Measurements from ENCODE around the gene GPR176.
"Not testable (repeated sequence)": the region's sequence is repeated elsewhere in the genome, so short reads cannot be mapped to it uniquely, and the experiment has no call there.

The GPR176 gene

DNA sequence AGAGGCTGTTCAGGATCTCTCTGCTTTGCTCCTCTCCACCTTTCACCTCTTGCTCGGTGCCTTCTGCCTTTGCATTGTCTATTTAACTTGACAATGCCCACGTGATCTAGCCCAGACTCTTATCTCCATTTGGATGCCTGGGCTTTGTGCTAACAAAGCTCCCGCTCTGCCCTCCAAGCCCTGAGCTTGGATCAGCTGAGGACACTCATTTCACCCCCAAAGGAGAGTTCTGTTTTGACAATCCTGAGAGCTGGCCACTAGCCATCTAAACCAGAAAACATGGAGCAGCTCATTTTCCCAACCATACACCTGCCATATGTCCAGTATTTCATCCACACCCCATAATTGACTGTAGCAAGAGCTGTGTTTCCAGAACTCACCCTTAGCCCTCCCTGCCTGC is 12.8 kb downstream of the GPR176 start:
- no peaks in the 10 kb centered on the region for H3K4me1 ChIP-seq (ENCODE audit: control insufficient read depth, insufficient read depth, low read length)
- no peaks in the 10 kb centered on the region for H3K36me3 ChIP-seq (ENCODE audit: control insufficient read depth, insufficient read depth, low read length)
- H3K27me3 ChIP-seq (ENCODE audit: control insufficient read depth, insufficient read depth, low read length) = no peaks in the 10 kb centered on the region
- no peak overlapping the region for H3K9ac ChIP-seq (ENCODE audit: low read length)
- H3K4me3 ChIP-seq (ENCODE audit: low read length) = no peak overlapping the region
- H3K9me3 ChIP-seq (ENCODE audit: control insufficient read depth, low read length) = no peaks in the 10 kb centered on the region

DNA sequence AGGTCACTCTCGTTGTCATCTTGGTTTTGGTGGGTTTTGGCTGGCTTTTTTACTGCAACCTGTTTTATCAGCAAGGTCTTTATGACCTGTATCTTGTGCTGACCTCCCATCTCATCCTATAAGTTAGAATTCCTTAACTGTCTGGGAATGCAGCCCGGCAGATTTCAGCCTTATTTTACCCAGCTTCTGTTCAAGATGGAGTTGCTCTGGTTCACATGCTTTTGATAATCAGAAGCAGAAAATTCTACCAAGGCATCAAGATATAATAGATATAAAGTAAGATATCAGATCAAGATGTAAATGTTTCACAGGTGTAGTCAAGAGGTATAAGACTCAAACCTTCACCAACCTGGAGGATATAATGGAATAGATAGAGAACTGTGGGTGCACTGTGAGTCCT is 16.0 kb downstream of the GPR176 start:
- Histone ChIP-seq H3K36me3 (ENCODE audit: control insufficient read depth, insufficient read depth, low read length) (no peaks in the 10 kb centered on the region), H3K4me3 (ENCODE audit: low read length) (no peak overlapping the region), H3K9ac (ENCODE audit: low read length) (no peak overlapping the region), H3K9me3 (ENCODE audit: control insufficient read depth, low read length) (no peaks in the 10 kb centered on the region), H3K4me1 (ENCODE audit: control insufficient read depth, insufficient read depth, low read length) (no peaks in the 10 kb centered on the region), H3K27me3 (ENCODE audit: control insufficient read depth, insufficient read depth, low read length) (no peaks in the 10 kb centered on the region)

DNA sequence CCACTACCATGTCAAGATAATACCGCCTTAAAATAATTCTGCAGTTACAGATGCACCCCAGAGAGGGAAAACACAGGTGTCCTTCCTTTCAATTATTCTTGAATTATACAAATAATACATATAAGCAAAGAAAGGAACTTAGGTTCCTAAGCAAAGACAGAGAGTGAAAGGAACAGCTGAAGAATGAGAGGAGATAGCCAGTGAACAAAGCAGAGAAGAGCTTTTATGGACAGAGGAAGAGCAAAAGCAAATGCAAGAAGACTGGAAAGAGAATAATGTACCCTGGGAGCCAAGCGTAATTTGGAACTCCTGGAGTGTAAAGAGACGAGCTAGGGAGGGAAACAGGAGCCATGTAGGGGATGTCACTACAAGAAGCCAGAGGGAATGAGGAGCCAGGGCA is 21.7 kb downstream of the GPR176 start:
- H3K4me1 ChIP-seq (ENCODE audit: control insufficient read depth, insufficient read depth, low read length) = no peaks in the 10 kb centered on the region
- H3K36me3 ChIP-seq (ENCODE audit: control insufficient read depth, insufficient read depth, low read length) = no peaks in the 10 kb centered on the region
- no peak overlapping the region for H3K4me3 ChIP-seq (ENCODE audit: low read length)
- no peaks in the 10 kb centered on the region for H3K9me3 ChIP-seq (ENCODE audit: control insufficient read depth, low read length)
- H3K27me3 ChIP-seq (ENCODE audit: control insufficient read depth, insufficient read depth, low read length) = no peaks in the 10 kb centered on the region
- no peak overlapping the region for H3K9ac ChIP-seq (ENCODE audit: low read length)

DNA sequence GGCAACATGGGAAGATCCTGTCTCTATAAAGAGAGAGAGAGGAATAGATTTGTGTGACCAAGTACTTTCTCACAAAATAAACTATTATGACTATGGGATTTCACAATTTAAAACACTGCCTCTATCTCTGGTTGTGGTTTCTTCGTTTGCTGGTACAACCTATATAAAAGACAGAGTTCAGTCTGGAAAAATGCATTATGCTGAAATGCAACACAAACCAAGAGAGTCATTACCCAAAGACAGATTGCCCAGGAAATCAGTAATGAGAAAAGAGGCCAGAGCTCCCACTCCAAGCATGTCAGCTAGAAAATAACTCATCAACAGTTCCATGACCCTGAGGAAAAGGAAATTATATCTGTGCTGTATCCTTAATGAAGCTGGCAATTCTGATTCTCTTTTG is 23.2 kb downstream of the GPR176 start:
- H3K36me3 ChIP-seq (ENCODE audit: control insufficient read depth, insufficient read depth, low read length) = no peaks in the 10 kb centered on the region

DNA sequence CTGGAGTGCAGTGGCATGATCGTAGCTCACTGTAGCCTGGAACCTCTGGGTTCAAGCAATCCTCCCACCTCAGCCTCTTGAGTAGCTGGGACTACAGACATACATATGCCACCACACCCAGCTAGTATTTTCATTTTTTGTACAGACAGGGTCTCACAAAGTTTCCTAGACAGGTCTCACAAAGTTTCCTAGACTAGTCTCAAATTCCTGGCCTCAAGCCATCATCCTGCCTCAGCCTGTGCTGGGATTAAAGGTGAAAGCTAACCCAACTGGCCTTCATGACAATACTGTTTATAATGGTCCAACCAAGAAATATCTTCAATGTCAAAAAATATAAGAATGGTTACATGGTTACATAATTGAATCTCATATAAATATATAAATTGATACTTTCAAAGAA is 24.0 kb downstream of the GPR176 start:
- Histone ChIP-seq H3K9ac (ENCODE audit: low read length) (no peak overlapping the region), H3K27me3 (ENCODE audit: control insufficient read depth, insufficient read depth, low read length) (no peaks in the 10 kb centered on the region)

More for the DNA sequence above, 23.2 kb downstream of the GPR176 start:
- Histone ChIP-seq H3K9ac (ENCODE audit: low read length) (no peak overlapping the region), H3K27me3 (ENCODE audit: control insufficient read depth, insufficient read depth, low read length) (no peaks in the 10 kb centered on the region), H3K4me3 (ENCODE audit: low read length) (no peak overlapping the region), H3K9me3 (ENCODE audit: control insufficient read depth, low read length) (no peaks in the 10 kb centered on the region), H3K4me1 (ENCODE audit: control insufficient read depth, insufficient read depth, low read length) (peaks cover 3% of the 10 kb centered on the region)

GRCh38 chr15:39893051-39893450 is 27.0 kb downstream of the GPR176 start:
- H3K27me3 ChIP-seq (ENCODE audit: control insufficient read depth, insufficient read depth, low read length); H3K9ac ChIP-seq (ENCODE audit: low read length); H3K36me3 ChIP-seq (ENCODE audit: control insufficient read depth, insufficient read depth, low read length); H3K4me3 ChIP-seq (ENCODE audit: low read length); H3K9me3 ChIP-seq (ENCODE audit: control insufficient read depth, low read length): not testable (repeated sequence)
- H3K4me1 ChIP-seq (ENCODE audit: control insufficient read depth, insufficient read depth, low read length) = peaks cover 15% of the 10 kb centered on the region

More for the DNA sequence above, 24.0 kb downstream of the GPR176 start:
- Histone ChIP-seq H3K4me1 (ENCODE audit: control insufficient read depth, insufficient read depth, low read length) (peaks cover 3% of the 10 kb centered on the region), H3K9me3 (ENCODE audit: control insufficient read depth, low read length) (no peaks in the 10 kb centered on the region), H3K4me3 (ENCODE audit: low read length) (no peak overlapping the region), H3K36me3 (ENCODE audit: control insufficient read depth, insufficient read depth, low read length) (no peaks in the 10 kb centered on the region)

DNA sequence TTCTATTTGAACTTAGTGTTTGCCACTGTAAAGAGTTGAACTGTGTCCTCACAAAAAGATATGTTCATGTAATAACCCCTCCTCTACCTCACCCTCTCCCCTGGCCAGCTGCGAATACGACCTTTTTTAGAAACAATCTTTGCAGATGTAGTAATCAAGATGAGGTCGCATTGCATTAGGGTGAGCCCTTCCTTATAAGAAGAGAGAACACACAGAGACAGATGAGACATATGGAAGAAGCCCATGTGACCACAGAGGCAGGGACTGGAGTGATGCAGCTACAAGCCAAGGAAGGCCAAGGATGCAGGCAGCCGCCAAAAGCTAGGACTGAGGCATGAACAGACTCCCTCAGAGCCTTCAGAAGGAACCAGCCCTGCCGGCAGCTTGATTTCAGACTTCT is 27.6 kb downstream of the GPR176 start:
- Histone ChIP-seq H3K9ac (ENCODE audit: low read length) (no peak overlapping the region), H3K27me3 (ENCODE audit: control insufficient read depth, insufficient read depth, low read length) (no peaks in the 10 kb centered on the region), H3K4me3 (ENCODE audit: low read length) (no peak overlapping the region), H3K9me3 (ENCODE audit: control insufficient read depth, low read length) (no peaks in the 10 kb centered on the region), H3K4me1 (ENCODE audit: control insufficient read depth, insufficient read depth, low read length) (peaks cover 21% of the 10 kb centered on the region), H3K36me3 (ENCODE audit: control insufficient read depth, insufficient read depth, low read length) (no peaks in the 10 kb centered on the region)

DNA sequence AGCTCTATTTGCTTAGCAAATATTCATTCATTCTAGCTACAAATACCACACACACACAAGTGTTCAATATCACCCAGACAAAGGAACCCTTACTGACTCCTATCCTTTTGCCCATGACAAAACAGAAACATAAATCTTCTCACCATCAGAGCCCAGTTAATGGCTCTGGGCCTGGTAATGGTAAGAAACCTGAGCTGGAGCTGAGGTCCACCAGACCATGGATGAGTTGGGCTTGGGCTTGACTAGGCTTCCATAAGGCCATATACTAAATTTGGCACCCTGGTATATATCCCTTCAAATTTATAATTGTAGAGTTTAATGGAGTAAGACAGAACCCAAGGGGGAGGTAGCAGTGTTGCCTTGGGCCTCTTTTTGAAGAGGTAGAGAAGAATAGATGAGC is 29.4 kb downstream of the GPR176 start:
- Histone ChIP-seq H3K36me3 (ENCODE audit: control insufficient read depth, insufficient read depth, low read length) (no peaks in the 10 kb centered on the region), H3K9me3 (ENCODE audit: control insufficient read depth, low read length) (no peaks in the 10 kb centered on the region), H3K4me1 (ENCODE audit: control insufficient read depth, insufficient read depth, low read length) (peaks cover 25% of the 10 kb centered on the region), H3K4me3 (ENCODE audit: low read length) (no peak overlapping the region), H3K27me3 (ENCODE audit: control insufficient read depth, insufficient read depth, low read length) (no peaks in the 10 kb centered on the region), H3K9ac (ENCODE audit: low read length) (no peak overlapping the region)

DNA sequence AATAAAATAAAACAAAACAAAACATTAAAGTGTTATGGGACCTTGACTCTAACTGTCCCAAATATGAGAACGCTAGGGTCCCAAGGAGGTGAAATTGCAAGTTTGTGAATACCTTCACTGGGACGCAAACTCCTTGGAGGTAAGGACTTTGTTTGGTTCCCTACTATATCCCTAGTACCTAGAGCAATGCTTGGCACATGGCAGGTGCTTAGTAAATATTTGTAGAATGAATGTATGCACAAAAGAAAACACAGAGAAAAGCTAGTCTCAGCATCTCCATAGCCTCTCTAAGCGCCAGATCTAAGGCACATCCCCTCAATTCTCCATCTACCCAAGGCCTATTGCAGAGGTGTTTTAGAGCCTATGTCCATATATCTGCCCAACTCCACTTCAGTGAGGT is 30.5 kb downstream of the GPR176 start:
- Histone ChIP-seq H3K36me3 (ENCODE audit: control insufficient read depth, insufficient read depth, low read length) (no peaks in the 10 kb centered on the region), H3K9ac (ENCODE audit: low read length) (no peak overlapping the region), H3K27me3 (ENCODE audit: control insufficient read depth, insufficient read depth, low read length) (no peaks in the 10 kb centered on the region), H3K9me3 (ENCODE audit: control insufficient read depth, low read length) (no peaks in the 10 kb centered on the region), H3K4me3 (ENCODE audit: low read length) (no peak overlapping the region), H3K4me1 (ENCODE audit: control insufficient read depth, insufficient read depth, low read length) (peaks cover 30% of the 10 kb centered on the region)

DNA sequence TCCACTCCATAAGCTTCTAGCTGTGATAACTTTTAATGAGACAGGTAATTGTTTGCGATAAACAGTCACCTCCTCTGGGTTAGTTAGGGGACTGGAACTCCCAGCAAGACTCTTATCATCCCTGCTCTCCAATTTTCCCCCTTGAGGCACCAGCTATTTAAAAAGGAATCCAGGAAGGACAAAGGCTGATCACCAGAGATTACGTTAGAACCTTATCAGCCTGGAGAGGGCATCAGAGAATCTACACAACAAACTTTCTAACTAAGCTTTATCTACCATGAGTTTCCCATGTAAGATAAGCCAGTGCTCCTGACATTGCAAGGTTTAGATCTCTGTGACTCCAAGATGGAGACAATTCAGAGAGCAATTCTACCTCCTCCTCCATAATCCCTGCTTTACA is 31.3 kb downstream of the GPR176 start:
- Histone ChIP-seq H3K9ac (ENCODE audit: low read length) (no peak overlapping the region), H3K4me3 (ENCODE audit: low read length) (no peak overlapping the region), H3K27me3 (ENCODE audit: control insufficient read depth, insufficient read depth, low read length) (no peaks in the 10 kb centered on the region), H3K36me3 (ENCODE audit: control insufficient read depth, insufficient read depth, low read length) (no peaks in the 10 kb centered on the region), H3K9me3 (ENCODE audit: control insufficient read depth, low read length) (no peaks in the 10 kb centered on the region), H3K4me1 (ENCODE audit: control insufficient read depth, insufficient read depth, low read length) (peaks cover 34% of the 10 kb centered on the region)

DNA sequence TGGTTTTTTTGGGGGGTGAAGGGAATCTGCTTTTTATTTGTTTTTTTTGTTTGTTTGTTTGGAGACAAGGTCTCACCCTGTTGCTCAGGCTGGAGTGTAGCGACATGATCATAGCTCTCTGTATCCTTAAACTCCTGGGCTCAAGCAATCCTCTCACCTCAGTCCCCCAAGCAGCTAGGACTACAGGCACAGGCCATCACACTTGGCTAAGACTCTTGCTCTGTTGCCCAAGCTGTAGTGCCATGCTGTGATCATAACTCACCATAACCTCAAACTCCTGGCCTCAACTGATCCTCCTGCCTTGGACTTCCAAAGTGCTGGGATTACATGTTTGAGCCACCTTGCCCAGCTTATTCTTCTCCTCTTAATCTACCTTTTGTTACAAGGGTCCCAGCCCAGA is 31.8 kb downstream of the GPR176 start:
- H3K9ac ChIP-seq (ENCODE audit: low read length) = no peak overlapping the region
- H3K27me3 ChIP-seq (ENCODE audit: control insufficient read depth, insufficient read depth, low read length) = no peaks in the 10 kb centered on the region
- H3K9me3 ChIP-seq (ENCODE audit: control insufficient read depth, low read length) = no peaks in the 10 kb centered on the region
- peaks cover 34% of the 10 kb centered on the region for H3K4me1 ChIP-seq (ENCODE audit: control insufficient read depth, insufficient read depth, low read length)
- no peak overlapping the region for H3K4me3 ChIP-seq (ENCODE audit: low read length)
- no peaks in the 10 kb centered on the region for H3K36me3 ChIP-seq (ENCODE audit: control insufficient read depth, insufficient read depth, low read length)

DNA sequence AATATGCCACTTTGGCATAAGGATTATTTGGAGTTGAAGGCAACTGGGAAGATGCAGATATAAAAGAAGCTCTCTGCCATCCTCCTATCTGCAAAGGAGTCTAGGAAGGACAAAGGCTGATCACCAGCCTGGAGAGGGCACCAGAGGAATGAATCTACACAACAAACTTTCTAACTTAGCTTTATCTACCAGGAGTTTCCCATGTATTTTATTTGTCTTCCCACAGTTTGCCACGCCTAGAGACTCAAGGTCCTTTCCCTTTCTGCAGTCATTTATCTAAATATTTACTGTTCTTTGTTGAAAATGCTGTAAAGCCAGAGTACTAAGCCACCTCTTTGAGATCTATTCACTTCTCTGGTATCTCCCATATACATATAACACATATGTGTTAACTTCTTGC is 32.2 kb downstream of the GPR176 start:
- H3K9ac ChIP-seq (ENCODE audit: low read length) = no peak overlapping the region
- H3K27me3 ChIP-seq (ENCODE audit: control insufficient read depth, insufficient read depth, low read length) = no peaks in the 10 kb centered on the region
- H3K4me1 ChIP-seq (ENCODE audit: control insufficient read depth, insufficient read depth, low read length) = peaks cover 34% of the 10 kb centered on the region
- H3K9me3 ChIP-seq (ENCODE audit: control insufficient read depth, low read length) = no peaks in the 10 kb centered on the region
- no peak overlapping the region for H3K4me3 ChIP-seq (ENCODE audit: low read length)
- H3K36me3 ChIP-seq (ENCODE audit: control insufficient read depth, insufficient read depth, low read length) = no peaks in the 10 kb centered on the region

DNA sequence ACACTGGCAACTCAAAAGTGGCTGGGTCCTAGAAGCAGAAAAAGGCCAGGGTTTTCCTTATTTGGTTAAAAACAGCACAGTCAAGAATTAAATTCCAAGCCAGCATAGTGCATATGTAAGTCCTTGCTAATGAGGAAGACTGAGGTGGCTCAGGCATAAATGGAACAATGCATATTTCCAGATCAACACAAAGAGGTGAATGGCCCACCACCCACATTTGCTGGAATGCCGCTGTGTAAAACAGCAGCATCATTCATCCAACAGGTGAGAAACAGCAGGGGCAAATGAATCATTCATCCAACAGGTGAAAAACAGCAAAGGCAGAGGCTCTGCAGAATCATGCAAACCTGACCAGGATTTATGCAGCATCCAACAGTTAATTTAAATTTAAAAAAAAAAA is 32.9 kb downstream of the GPR176 start:
- Histone ChIP-seq H3K4me3 (ENCODE audit: low read length) (no peak overlapping the region), H3K36me3 (ENCODE audit: control insufficient read depth, insufficient read depth, low read length) (no peaks in the 10 kb centered on the region), H3K9ac (ENCODE audit: low read length) (no peak overlapping the region), H3K27me3 (ENCODE audit: control insufficient read depth, insufficient read depth, low read length) (no peaks in the 10 kb centered on the region), H3K9me3 (ENCODE audit: control insufficient read depth, low read length) (no peaks in the 10 kb centered on the region), H3K4me1 (ENCODE audit: control insufficient read depth, insufficient read depth, low read length) (peaks cover 34% of the 10 kb centered on the region)

Data from mucosa of stomach (tissue), 1 donor.